HT1080 (cell line): ENCODE measurements around the gene KYNU. TPM values are rescaled to one million over a fixed set of nuclear protein-coding genes. Genes with fewer than 3 reads are reported as not detected.
"Not testable (repeated sequence)": the region's sequence is repeated elsewhere in the genome, so short reads cannot be mapped to it uniquely, and the experiment has no call there.

ENCODE experiments used
- DNase-seq: peaks from one replicate; pipeline ENCODE4 v3.0.0-alpha.2; 2015; ENCODE audit warnings: low read depth
- total RNA-seq: library from RNA; depleted of rRNA; stranded (reverse); fragments of >200 nt; shearing (Covaris generic); gene quantifications from 2 replicates; pipeline ENCODE4 v1.2.3, GENCODE V29; 2014

Gene KYNU
- total RNA-seq, 1 experiment from 2014 or later, result 1.0 TPM

DNA sequence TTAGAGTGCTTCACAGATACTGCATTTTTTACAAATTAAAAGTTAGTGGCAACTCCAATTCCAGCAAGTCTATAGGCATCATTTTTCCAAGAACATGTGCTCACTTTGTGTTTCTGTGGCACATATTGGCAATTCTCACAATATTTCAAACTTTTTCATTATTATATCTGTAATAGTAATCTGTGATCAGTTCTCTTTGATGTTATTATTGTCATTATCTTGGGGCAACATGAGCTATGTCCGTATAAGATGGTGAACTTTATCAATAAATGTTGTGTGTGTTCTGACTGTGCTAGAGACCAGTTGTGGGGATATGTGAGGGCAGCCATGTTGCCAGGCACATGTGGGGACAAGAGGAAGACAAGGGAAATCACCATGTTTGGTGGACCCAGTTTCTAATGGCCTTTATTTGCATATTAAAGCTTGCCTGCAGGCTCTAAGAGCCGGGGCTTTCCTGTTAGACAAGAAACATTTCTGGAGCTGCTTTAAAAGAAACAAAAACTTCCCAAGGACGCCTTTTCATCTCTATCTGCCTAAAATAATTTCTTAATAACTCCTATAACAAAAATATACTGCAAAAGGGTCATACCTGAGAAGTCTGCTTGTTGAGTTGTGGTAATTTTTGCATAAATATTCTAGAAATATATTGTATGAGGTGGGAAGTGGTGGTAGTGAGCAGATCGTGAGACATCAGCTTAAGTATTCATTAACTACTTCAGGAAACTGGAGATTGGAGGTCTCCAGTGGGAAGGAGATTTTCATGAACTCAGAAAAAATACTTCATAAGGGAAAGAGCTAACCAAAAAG is 37.2 kb downstream of the KYNU start:
- no peak for DNase-seq

DNA sequence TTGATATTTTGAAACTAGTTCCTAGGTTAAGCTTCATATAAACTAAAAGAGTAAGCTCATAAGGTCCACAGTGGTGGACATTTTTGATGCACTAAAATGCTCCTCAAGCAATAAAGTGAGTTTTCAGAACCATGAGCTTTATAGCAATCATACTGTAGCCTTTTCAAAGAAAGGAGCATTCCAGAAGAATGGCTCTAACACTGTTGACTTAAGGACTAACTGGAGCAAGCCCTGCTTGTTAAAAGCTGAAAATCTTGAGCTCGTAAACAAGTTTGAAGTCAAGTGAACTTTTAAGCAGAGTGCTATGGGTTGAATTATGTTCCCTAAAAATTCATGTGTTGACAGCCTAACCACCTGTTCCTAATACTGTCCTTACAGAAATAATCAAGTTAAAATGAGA is 38.0 kb downstream of the KYNU start:
- no peak for DNase-seq

DNA sequence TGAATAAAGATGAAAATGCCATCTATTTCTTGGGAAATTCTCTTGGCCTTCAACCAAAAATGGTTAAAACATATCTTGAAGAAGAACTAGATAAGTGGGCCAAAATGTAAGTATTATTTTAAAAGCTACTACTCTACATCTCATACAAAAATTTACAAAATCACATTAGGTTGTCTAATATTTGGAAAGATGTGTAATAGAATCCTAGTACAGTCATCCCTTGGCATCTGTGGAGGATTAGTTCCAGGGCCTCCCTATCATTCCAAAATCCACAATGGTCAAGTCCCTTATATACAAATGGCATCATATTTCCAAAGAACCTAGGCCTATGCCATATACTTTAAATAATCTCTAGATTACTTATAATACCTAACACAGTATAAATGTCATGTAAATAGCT is 41.2 kb downstream of the KYNU start:
- DNase-seq, result no peak

DNA sequence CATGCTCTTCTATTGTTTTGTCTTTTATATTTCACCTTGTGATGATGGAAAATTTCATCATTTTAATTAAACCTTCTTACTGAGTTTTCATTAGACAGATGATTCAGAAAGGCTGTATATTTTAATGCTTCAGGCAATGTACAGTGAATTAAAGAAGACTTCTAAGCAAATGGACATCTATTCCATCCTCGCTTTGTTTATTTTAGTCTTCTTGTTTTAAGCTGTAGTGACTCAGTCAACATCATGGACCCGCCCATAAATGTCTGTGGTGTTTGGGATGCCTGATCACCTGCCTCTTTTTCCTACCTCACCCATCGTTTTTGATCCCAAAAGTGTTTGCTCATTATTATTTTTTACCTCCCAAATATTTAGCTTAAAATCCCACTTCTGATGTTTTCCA is 43.1 kb downstream of the KYNU start:
- DNase-seq, result no peak

DNA sequence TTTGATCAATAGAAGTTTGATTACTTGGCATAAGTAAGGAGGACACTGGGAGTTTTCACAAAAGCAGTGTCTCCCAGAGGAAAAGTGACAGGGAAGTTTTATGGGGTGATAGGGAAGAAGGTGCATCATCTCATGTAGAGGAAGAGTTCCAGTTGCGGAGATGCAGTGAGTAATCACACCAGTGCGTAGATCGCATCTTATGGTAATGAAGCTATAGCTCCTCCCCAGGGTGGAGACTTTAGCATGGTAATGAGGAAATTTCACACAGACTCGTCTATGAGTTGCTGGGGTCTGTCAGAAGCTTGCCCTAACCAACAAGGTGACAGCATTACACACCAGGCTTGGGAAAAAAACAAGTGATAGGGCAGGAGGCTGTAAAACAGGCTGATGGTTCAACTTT is 49.0 kb downstream of the KYNU start:
- no peak for DNase-seq

DNA sequence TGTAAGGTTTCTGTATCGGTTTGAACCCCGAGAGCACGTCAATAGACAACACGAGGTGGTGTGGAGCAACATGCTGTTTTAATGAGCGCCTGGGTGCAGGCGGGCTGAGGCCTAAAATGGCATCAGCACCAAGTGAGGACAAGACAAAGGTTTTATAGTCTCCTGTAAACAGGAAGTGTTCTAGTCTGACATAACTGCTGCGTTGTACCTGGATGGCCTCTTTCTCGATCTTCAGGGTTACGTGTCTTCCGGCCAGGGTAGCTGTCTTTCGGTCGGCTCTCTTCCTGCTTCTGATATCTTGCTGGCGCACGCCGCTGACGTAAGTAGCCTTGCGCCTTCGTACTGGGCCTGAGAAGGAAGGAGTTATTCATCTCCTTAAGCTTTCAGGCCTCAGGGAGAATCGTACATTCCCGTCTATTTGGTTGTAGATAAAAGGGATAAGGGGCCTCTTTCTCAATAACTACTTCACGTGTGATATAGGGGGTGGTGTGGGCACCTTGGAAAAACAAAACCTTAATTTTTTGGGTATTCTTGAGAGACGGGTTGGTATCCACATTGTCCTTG is 53.5 kb downstream of the KYNU start:
- DNase-seq, result no peak

DNA sequence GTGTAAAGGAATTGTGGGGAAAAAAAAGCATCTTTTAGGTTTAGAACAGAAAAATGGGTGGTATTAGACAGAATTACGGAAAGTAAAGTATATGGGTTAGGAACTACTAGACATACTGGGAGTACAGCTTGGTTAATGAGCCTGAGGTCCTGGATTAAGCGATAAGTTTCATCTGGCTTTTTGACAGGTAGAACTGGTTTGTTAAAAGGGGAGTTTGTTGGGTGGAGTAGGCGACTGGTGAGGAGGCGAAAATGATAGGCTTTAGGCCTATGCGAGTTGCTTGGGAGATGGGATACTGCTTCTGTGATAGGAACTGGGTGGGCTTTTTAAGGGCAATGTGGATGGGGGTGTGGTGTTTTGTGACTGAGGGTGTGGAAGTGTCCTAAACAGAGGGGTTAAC is 56.5 kb downstream of the KYNU start:
- no peak for DNase-seq

DNA sequence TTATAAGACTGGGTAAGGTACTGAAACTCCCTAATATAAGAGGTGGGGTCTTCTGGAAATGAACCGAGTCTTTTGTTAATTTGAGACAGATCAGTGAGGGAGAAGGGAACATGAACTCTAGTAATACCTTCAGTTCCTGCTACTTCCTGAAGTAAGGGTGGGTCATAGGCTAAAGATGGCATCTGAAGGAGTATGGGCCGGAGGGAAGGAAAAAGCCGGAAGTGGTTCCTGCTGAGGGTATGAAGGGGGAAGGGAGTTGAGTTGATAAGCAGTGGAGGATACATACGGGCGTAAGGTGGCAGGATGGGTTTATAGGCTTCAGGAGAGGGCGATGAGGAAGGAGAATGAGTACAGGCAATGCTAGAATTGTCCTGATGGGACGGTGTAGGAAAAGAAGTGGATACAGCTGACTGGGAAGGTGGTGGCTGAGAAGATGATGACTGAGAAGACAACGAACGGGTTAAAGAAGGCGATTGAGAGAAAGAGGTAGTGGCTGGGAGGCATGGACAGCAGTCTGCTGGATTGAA is 58.2 kb downstream of the KYNU start:
- DNase-seq, result no peak

DNA sequence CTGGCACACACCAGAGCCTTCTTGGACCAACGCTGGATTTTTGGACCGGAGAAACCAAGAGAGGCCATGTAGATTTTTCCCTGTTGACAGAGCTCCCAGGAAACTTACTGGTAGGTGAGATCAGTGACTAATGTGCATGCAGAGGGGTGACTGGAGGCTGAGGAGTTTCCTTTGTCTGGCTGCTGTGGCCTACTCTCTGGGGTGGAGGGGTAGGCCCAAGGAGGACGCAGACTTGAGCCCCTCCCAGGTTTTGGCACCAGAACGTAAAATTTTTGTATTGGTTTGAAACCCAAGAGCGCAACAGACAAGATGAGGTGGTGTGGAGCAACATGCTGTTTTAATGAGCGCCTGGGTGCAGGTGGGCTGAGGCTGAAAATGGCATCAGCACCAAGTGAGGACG is 59.2 kb downstream of the KYNU start:
- DNase-seq, result no peak

DNA sequence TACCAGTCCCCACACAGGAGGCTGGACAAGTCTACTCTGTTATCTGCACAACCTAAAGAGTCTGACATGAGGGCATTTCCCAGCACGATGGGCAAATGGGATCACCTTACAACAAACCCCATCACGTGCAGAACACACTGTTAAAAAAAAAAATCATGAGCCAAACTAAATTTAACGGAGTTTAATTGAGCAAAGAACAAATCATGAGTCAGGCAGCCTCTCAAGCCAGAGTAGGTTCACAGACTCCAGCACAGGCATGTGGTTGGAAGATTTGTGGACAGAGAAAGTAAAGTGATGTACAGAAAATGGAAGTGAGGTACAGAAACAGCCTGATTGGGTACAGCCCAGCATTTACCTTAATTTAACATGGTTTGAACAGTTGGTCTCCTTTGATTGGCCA is 59.9 kb downstream of the KYNU start:
- peak; percentile 49 for DNase-seq

DNA sequence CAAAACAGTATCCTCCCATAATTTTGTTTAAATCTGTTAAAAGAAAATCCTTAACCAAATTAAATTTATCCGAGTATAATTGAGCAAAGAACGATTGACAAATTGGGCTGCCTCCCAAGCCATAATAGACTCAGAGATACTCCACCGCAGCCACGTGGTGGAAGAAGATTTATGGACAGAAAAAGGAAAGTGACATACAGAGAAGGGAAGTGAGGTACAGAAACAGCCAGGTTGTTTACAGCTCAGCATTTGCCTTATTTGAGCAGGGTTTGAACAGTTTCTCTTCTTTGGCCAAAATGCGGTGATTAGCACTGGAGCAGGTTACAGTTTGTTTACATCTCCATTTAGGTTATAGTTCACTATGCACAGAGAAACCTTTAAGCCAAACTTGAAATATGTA is 60.8 kb downstream of the KYNU start:
- DNase-seq, result no peak

DNA sequence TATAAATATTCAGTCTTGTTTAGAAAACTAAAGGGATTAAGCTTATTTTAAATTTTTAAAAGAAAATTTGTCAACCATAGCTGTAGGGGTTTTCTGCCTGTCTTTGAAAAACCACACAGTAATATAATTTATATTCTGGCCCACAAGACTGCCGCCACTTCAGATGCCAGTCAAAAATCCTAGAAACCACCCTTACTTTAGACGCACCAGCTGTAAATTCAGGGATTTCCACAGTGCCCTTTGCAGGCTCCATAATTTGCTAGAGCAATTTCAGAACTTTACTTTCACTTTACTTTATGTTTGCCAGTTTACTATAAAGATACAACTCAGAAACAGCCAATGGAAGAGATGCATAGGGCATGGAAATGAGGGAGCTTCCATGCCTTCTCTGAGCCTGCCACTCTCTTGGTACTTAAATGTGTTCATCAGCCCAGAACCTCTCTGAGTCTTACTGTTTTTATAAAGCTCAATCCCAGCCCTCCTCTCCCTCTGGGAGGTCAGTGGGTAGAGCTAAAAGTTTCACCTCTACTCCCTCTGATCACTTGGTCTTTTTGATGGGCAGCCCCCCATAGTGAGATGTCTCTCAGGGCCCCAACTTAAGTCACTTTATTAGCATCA is 63.3 kb downstream of the KYNU start:
- no peak for DNase-seq

DNA sequence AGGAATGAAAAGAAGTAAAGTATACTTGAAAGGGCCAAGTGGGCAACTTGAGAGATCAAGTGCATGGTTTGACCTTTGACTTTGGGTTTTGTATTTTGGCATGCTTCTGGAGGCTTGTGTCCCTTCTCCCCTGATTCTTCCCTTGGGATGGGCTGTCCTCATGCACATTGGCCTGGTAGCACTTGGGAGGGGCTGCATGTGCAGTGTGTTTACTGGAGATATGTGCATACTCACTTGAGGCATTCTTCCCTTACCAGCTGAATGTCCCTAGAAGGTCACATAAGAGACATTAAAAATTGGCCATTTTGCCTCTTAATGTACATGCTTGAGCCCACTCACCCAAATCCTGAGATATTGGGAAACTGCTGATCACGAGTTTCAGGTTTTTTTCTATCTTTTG is 65.2 kb downstream of the KYNU start:
- DNase-seq, result no peak

DNA sequence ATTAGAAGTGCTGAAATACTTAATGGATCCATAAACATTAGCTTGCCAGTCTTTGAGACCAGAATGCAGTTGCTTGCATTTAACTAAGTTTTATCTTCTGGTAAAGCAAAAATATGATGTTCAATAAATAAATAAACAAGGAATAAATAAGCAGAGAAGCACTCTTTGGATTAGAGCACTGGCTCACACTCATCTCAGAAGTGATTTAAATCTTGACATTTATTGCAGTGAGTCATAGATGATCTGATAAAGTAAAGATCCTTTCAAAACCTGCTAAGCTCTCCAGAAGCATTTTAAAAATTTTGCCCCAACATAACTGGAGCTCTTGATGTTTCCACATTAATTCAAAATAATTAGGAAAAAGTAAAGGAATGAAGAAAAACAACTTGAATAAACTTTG is 66.8 kb downstream of the KYNU start:
- DNase-seq, result peak; percentile 57

DNA sequence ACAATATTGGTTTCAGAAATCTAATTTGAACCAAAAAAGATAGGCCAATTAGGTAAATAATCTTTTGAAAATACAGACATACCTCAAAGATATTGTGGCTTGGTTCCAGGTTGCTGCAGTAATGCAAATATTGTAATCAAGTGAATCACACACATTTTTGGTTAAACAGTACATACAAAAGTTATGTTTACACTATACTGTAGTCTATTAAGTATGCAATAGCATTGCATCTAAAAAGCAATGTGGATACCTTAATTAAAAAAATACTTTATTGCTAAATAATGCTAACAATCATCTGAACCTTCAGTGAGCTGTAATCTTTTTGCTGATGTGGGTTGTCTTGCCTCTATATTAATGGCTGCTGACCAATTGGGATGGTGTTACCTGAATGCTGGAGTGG is 67.3 kb downstream of the KYNU start:
- DNase-seq, result no peak

DNA sequence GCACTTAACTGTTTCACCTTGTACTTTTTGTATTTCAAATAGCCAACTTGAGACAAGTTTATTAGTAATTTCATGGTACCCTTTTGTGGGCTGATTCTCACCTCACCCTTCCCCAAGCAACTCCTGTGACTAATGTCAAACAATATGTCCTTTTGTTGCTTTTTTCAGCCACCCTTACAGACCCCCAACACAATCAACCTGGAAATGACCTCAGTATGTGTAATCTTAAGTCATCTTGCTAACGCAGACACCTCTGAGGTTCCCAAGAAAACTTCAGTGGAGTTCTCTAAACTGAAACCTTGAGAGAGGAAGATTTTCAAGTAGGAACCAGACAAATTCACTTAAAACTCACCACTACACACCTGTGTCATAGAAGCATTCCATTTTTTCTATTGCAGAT is 69.5 kb downstream of the KYNU start:
- peak; percentile 94 for DNase-seq

DNA sequence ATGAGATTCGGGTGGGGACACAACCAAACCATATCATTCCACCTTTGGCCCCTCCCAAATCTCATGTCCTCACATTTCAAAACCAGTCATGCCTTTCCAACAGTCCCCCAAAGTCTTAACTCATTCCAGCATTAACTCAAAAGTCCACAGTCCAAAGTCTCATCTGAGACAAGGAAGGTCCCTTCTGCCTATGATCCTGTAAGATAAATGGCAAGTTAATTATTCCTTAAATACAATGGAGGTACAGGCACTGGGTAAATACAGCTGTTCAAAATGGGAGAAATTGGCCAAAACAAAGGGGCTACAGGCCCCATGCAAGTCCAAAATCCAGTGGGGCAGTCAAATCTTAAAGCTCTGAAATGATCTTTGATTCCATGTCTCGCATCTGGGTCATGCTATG is 71.3 kb downstream of the KYNU start:
- not testable (repeated sequence) for DNase-seq

DNA sequence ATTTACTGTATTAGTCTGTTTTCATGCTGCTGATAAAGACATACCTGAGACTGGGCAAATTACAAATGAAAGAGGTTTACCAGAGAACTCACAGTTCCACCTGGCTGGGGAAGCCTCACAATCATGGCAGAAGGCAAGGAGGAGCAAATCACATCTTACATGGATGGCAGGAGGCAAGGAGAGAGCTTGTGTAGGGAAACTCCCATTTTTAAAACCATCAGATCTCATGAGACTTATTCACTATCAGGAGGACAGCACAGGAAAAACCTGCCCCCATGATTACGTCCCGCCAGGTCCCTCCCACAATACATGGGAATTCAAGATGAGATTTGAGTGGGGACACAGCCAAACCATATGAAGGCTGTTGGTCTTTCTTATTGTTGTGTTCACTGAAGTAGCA is 72.9 kb downstream of the KYNU start:
- not testable (repeated sequence) for DNase-seq

DNA sequence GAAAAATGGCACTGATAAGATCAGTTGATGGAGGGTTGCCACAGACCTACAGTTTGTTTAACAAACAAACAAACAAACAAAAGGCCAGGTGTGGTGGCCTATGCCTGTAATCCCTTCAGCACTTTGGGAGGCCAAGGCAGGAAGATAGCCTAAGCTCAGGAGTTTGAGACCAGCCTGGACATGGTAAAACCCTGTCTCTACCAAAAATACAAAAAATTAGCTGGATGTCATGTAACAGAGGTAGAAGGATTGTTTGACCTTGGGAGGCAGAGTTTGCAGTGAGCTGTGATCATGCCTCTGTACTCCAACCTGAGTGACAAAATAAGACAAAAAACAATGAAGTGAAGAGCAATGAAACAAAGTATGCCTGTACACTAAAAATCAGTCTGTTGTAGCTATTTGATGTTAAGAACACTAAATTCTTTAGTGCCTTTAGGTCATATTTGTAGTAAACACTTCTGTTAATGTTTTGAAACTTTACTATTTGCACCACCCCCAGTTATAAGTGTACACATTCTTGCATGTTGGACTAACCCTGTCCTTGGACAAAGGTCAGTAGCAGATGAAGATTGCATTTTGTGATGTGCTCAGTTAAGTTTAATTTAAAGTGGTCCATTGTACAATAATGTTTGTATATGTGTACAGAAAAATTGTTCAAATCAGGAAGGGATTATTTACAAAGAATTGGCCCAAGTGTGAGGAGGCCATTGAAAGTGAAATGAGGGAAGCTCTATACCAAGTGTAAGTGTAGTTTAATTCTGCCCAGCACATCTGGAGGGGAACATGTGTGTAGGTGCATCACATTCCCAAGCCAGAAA is 73.9 kb downstream of the KYNU start:
- DNase-seq, result no peak

DNA sequence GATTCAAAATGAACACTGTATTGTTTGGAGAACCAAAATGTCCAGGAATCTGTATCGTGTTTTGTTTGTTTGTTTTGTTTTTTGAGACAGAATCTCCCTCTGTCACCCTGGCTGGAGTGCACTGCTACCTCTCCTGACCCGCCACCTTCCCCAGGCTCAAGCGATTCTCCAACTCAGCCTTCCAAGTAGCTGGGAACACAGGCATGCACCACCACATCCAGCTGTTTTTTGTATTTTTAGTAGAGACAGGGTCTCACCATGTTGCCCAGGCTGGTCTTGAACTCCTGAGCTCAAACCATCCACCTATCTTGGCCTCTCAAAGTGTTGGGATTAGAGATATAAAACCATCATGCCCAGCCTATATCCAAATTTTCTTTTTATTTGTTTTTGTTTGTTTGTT is 74.6 kb downstream of the KYNU start:
- DNase-seq, result no peak

DNA sequence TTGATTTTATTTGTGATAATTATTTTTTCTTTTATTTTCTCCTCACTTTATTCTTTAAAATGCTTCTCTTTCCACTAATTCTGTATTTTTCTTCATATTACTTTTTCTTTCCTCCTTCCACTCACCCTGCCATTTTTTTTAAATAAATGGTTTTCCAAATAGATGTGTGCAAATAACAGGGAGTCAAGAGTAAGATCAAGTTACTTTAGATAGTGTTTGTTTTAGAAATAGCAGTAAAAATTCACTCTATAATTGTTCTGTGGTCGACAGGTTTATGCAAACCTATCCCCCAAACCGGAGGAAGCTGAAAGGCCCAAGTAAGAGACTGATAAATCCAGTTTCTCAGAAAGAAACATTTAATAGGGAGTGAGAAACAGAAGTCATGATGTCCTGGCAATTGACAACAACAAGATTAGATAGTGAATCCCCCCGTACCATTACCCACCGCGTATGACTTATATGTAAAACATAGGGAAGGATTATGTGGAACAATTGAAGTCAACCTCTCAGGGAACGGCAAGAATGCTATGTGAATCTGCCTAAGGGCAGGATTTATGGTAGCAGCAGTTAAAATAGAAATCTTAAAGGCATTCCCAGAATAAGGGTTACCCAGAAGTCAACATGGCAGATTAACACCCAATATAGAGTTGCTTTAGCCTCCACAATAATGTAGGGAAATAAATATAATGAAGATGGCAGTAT is 75.5 kb downstream of the KYNU start:
- no peak for DNase-seq
